Spleen (tissue), 7 donors: ENCODE results near the gene ARL15.

Experiments
- CTCF ChIP-seq, 11 experiments: fragments of 200-600 bp in 7 of 11; fragments of 450-650 bp in 4 of 11; sonication (generic) in 4 of 11; IDR thresholded peaks in 8 of 11; conservative IDR thresholded peaks in 3 of 11; 1 replicate in 7 of 11; 2 replicates in 4 of 11; pipeline versions ENCODE4 v1.4.0 to v1.8.0; 2016 to 2021; ENCODE audit warnings: antibody characterized with exemption in 11 of 11, inconsistent platforms in 4 of 11, mild to moderate bottlenecking in 1 of 11
- POLR2A ChIP-seq, 3 donors: fragments of 450-650 bp; IDR thresholded peaks; one replicate each; pipeline ENCODE4 v1.5.1; 2017; ENCODE audit warnings: antibody characterized with exemption in 3 of 3, mild to moderate bottlenecking in 1 of 3
- POLR2AphosphoS5 ChIP-seq, 3 donors: sonication (generic); formaldehyde crosslinking; IDR thresholded peaks; one replicate each; pipeline ENCODE4 v1.5.1; 2017; ENCODE audit warnings: antibody characterized with exemption in 3 of 3
- donor health status: DM: no; HTN: no; CAD: no; lungs with moderate emphysema.
- donor health status: DM: no; HTN: no; CAD: no.
- donor health status: DM: no; HTN: no; CAD: no.

- no peak for TF ChIP-seq CTCF (IDR thresholded peaks at IDR 0.05 in 8 of 11, conservative IDR thresholded peaks at IDR 0.05 in 3 of 11)
- TF ChIP-seq POLR2A (IDR thresholded peaks at IDR 0.05) = no peak
- no peak for TF ChIP-seq POLR2AphosphoS5 (IDR thresholded peaks at IDR 0.05)
Measured at GRCh38 chr5:54221135-54221534, 89.2 kb downstream of the ARL15 start.
